Epidermal melanocyte (primary cell): ENCODE data around the gene DGKG.

Experiments
- DNase-seq: peaks from one replicate; pipeline ENCODE4 v3.0.0; 2011; ENCODE audit warnings: low spot score; ENCODE audit not compliant: insufficient read length

The DGKG gene

GRCh38 chr3:186361762-186362536 is at the start of gene DGKG:
TSS of gene DGKG (minus strand) at chr3:186362234. CDS start at chr3:186320459, 41,775 bp downstream.
- no peak for DNase-seq

- no peak for DNase-seq
Measured at GRCh38 chr3:186411089-186411488, 49.1 kb upstream of the DGKG start.

DNA sequence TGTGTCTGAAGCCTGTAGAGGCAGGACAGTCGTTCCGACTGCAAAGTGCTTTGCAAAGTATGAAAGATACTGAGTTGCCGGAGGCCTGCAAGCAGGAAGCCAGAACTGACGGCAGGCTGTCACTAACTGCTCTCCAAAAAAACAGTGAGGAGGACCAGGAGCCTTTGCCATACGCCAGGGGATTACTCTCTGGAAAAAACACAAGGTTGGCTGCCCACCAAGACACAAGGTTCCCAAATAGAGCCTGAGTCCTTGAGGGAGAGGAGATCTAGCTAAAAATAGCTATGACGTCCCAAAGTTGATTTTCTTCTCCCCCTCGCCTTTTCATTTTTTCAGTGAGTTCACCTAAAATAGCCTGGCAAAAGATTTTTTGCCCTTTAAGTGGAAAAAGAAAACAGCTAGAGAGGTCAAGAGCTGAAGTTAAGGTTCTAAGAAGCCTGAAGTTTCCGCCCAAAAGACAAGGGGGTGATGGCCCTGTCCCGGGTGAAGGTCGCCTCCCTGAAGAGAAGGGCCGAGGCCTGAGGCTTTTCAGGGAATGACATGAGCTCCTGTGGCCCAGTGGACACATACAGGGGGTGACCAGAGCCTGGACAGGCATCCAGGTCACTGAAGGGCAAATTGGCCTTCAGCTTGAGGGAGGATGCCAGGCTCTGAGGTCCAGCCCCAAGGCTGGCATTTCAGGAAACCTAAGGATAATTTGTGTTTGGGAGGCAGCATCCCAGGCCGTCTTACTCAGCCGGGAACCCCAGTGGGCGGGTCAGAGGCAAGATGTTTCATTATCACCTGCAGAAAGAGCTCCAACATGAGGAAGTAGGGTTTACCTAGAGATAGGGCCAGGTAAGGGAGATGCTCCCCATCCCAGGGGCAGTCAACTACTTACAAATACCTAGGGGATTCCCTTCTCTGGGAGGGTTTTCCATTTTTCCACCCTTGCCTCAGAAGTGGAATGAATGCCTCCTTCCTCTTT is 44.9 kb upstream of the DGKG start:
- DNase-seq: no peak

GRCh38 chr3:186401556-186401955 is 39.5 kb upstream of the DGKG start:
- DNase-seq: no peak

DNA sequence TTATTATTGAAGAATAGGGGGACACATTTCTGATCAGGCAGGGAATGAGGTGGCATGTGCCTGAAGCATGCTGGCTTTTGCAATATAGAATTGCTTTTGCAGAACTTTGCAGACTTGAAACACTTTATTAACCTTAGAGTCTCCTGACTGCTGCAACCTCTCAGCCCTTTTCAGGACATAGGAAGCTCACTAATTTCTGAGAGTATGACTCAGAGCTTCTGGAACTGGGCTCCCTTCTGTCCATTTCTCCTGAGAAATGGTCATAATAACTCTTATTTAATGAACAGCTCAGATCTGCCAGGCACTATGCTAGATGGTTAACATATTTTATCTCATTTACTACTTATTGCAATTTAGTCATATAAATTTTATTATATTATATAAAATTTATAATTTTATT is 38.6 kb upstream of the DGKG start:
- no peak for DNase-seq

GRCh38 chr3:186400026-186400425 is 38.0 kb upstream of the DGKG start:
- DNase-seq: no peak

GRCh38 chr3:186394566-186395217 is 32.7 kb upstream of the DGKG start:
- DNase-seq: no peak

GRCh38 chr3:186386883-186387560 is 25.0 kb upstream of the DGKG start:
- no peak for DNase-seq

GRCh38 chr3:186385856-186386602 is 24.0 kb upstream of the DGKG start:
- DNase-seq: no peak

DNA sequence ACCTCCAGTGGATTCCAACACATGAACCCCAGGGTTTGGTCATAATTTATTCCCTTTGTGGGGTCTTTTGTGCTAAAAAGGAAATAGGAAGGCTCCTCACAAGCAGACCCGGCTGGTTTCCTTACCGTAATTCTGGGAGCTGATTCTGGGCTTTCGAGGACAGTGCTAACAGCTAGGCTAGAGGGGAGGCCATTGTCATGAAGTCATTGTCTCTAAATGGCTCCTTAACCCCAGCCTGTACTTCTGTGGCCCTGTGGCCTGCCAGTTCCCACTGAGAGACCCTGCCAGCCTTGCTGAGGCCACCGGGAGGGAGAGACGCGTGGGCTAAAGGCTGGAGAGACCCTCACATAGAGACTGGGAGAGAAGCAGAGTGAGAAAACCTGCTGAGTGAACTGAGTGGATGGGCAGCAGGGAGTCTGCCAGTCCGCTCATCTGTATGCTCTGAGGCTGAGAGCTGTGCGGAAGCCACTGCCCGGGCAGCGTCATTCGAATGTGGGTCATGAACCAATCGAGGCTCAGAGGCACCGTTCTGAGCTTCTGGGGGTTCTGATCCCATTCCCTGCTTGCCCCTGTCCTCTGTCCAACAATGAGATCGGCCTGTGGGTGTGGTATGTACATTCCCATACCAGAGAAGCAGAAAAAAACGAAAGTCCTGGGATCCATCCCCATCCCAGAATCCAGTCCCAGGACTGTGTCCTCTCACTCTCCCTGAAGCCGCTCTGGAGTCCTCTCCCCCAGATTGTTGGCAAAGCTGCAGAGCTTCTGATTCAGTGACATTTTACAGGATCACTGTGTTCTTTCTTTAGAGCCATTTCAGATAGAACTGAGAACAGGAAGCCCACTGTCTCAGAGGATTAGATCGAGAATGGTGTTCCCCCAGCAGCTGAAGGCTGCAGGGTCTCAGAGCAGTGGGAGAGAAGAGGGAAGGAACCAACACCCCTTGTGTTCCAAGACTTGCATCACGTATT is 21.3 kb upstream of the DGKG start:
- DNase-seq: no peak

- no peak for DNase-seq
Measured at GRCh38 chr3:186382217-186382885, 20.3 kb upstream of the DGKG start.

DNA sequence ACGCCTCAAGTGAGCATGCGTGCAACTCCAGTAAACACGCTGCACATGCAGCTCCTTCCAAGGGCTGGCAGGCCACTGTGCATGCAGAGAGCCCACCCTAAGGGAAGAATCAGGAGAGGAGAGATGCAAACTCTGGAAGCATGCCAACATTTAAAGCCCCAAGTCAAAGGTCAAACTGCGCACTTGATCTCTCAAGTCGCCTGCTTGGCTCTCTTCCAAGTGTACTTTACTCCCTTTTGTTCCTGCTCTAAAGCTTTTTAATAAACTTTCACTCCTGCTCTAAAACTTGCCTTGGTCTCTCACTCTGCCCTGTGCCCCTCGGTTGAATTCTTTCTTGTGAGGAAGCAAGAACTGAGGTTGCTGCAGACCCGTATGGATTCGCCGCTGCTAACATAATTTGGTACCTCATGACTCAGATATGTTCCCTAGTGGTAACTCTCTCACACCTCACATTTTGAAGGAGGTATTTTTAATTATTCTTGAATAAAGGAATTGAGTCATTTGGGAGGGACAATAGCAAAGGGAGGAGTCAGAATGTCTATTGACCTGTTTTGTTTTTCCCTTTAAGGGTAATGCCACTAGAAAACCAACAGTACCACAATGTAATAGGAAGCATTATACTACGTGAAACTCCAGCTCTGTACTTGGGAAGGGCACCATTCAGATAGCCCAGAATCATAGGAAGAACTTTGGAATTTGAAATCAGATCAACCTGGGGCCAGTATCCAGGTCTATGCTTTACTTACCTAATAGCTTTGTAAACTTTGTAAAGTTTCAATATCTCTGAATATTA is 19.6 kb upstream of the DGKG start:
- DNase-seq: no peak

DNA sequence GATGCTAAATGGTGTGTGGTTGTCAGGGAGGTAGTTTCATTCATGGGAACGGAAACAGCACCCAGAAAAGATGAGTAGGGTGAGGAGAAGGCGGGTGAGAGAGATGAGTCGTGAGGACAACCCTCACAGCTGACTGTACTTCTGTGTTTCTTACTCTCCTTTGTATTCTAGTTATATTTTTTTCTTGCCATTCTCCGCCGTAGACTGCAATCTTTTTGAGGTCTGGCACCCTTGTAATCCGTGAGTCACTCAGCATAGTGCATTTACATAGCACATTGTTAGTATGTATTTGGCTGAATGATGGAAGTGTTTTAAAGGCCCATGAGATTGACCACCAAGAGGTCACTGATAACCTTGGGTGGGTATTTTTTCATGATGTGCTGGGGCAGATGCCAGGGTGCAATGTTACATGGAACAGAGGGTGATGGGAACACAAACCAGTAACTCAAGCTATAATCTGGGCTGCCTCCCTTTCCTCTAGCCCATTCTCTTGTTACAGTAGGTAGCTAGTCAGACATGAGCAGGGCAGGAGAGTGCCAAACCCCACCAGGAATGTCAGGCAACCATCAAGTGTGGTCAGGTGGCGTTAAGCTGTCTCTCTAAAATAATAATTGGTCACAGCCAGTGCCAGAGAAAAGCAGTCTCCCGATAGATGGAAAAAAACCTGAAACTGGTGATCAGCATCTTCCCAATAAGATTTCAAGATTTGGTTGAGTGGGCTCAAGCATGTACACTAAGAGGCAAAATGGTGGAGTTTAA is 18.8 kb upstream of the DGKG start:
- DNase-seq: no peak

DNA sequence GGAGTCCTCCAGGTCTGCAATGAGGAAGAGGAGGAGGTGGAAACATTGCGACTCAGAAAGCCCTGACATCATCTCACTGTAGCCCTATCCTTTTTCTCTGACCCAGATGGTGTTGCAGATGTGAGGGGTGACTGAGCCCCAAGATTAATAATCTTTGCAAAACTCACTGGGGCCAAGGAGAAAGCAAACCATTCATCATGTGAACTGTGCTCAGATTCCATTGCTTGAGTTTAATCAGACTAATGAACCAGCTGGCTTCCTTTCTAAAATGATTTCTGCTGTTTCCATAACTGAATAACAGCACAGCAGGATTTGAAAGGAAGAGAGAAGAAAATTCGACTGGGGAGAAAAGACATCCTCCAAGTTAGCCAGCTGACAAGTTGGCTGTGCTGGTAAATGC is 13.4 kb upstream of the DGKG start:
- no peak for DNase-seq

DNA sequence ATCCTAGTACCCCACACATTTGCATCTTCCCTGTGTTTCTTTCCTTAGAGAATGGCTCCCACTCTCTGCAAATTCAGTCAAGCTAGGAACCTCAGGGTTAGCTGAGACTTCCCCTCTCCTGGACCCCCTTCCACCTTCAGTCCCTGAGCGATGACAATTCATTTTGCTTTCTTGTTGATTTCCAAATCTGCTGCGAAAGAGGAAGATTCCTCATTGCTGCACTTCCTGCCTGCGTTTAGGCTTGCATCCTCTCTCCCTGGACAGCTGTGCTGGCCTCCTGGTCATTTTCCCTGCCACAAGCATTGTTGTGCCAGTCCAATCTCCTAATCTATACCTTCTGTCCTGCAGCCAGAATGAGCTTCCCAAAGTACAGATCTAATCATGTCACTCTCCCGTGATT is 12.3 kb upstream of the DGKG start:
- no peak for DNase-seq

DNA sequence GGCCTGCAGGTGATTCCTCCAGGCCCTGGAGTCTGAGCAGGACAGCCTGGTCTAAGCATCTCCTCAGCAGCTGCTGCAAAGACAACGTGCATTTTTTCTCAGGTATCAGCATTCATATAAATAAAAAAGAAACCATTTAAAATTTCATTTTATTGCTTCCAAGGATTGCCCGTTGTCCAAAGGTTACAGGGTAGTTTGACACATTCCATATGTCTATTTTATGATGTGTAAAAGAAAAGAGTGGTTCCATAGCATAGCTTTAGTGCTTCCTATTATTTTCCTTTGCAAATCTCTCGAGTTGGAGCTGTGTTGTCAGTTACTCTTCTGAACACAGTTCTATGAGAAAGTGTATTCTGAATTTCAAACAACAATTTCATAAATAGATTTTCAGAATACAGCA is 7.2 kb upstream of the DGKG start:
- DNase-seq: no peak

- no peak for DNase-seq
Measured at GRCh38 chr3:186368717-186369116, 6.7 kb upstream of the DGKG start.
